NB4 (cell line): Measurements from ENCODE around the gene AP1G2.

Experiments used
- CTCF ChIP-seq: IDR thresholded peaks from one replicate; pipeline ENCODE4 v1.5.1; 2012; ENCODE audit warnings: low read depth, low read length
- MYC ChIP-seq: IDR thresholded peaks from 2 replicates; pipeline ENCODE4 v1.6.1; 2011; ENCODE audit warnings: low read depth, low read length
- POLR2A ChIP-seq: IDR thresholded peaks from 2 replicates; pipeline ENCODE4 v1.6.1; 2011; ENCODE audit warnings: mild to moderate bottlenecking; ENCODE audit not compliant: insufficient read length; ENCODE audit errors: extremely low read depth
- TF ChIP-seq, protein P1 (sequence below): IDR thresholded peaks from 2 replicates; pipeline ENCODE4 v1.6.1; 2011; ENCODE audit warnings: low read depth, low read length

DNA sequence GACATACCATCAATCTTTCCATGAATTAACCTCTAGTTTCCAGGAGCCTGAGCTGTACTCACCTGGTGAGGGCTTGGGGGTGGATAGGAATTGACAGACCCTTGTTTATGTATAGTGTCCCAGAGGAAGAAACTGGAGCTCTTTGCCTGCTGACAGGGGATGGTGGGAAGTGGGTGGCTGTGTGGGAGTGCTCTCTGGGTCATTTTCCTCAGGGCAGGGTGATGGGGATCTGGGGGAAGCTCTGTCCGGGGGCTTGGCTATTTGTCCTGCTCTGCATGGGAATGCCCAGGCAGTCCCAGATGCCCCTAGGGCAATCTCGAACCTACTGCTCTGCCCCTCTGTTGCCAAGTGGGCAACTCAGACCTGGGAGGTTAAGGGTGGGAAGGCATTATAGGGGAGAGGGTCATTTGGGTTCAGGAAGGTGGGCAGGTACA lies 46.8 kb upstream of the AP1G2 start:
- TF ChIP-seq CTCF (no peak), POLR2A (no peak), MYC (no peak)
- TF ChIP-seq, protein P1, sequence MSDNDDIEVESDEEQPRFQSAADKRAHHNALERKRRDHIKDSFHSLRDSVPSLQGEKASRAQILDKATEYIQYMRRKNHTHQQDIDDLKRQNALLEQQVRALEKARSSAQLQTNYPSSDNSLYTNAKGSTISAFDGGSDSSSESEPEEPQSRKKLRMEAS, result no peak
